Right lobe of liver (tissue), 6 donors: ENCODE measurements around the gene TNXB. TPM values are rescaled to one million over a fixed set of nuclear protein-coding genes. Genes with fewer than 3 reads are reported as not detected.
A peak's percentile ranks its signal among the peaks of the same experiment; 100 is the strongest.

Experiments used
- ATAC-seq, 4 donors: fragments of 200-7000 bp; cut with Tn5 transposase; one replicate each; pipeline ENCODE4 v1.9.1; 2020; ENCODE audit warnings: mild to moderate bottlenecking in 4 of 4, moderate library complexity in 4 of 4
- DNase-seq, 3 donors: peaks; one replicate each; pipeline ENCODE4 v3.0.0-alpha.2; 2020
- H3K27ac ChIP-seq, 3 donors: fragments of 200-600 bp; one replicate each; pipeline ENCODE4 v1.8.0; 2022
- H3K27me3 ChIP-seq, 2 donors: fragments of 200-600 bp; one replicate each; pipeline ENCODE4 v1.8.0; 2022
- H3K36me3 ChIP-seq, 4 donors: fragments of 200-600 bp; sonication (generic) in 1 of 4; one replicate each; pipeline versions ENCODE4 v1.5.1 to v1.8.0; 2017 to 2022; ENCODE audit warnings: control low read depth in 1 of 4
- H3K4me1 ChIP-seq, 4 donors: fragments of 200-600 bp; sonication (generic) in 1 of 4; one replicate each; pipeline versions ENCODE4 v1.5.1 to v1.8.0; 2017 to 2022; ENCODE audit warnings: control low read depth in 1 of 4
- H3K4me3 ChIP-seq, 3 donors: fragments of 200-600 bp; one replicate each; pipeline ENCODE4 v1.8.0; 2022
- H3K9me3 ChIP-seq, 4 donors: fragments of 200-600 bp; sonication (generic) in 1 of 4; one replicate each; pipeline versions ENCODE4 v1.5.1 to v1.8.0; 2017 to 2022; ENCODE audit warnings: control low read depth in 1 of 4
- CTCF ChIP-seq, 4 donors: fragments of 200-600 bp in 3 of 4; fragments of 450-650 bp in 1 of 4; IDR thresholded peaks; one replicate each; pipeline versions ENCODE4 v1.5.1 to v1.8.0; 2016 to 2022; ENCODE audit warnings: antibody characterized with exemption in 4 of 4, mild to moderate bottlenecking in 2 of 4
- POLR2A ChIP-seq: fragments of 450-650 bp; IDR thresholded peaks from one replicate; pipeline ENCODE4 v1.6.1; 2017; ENCODE audit warnings: antibody characterized with exemption, mild to moderate bottlenecking
- WGBS: methylation state at CpG from one replicate; pipeline ENCODE4 v1.1.6; 2018; ENCODE audit warnings: low coverage, low lambda C conversion rate; ENCODE audit not compliant: insufficient coverage; ENCODE audit errors: missing lambda C conversion rate; 5-methylcytosine and 5-hydroxymethylcytosine counted together
- intact Hi-C, 2 donors: fragments of 100-400 bp; cut with DNase I; formaldehyde crosslinking; loops; one replicate each; pipeline versions ENCODE4 v1.11.2 to v1.14.1; 2022
- total RNA-seq, 6 experiments: library from RNA; depleted of rRNA in 2 of 6; stranded (reverse); fragments of >200 nt in 2 of 6; fragmentation: NEBNext Ultra II Directional in 3 of 6; extraction: Animal tissue kit (Norgen Biotek cat#: 25700) in 3 of 6; gene quantifications; one replicate each; pipeline versions ENCODE4 v1.1.0 to v1.2.4, GENCODE V29; 2016 to 2023
- donor health status: DM: no; HTN: yes; CAD: no.
- donor health status: DM: no; HTN: no; CAD: no.
- donor health status: DM: no; HTN: no; CAD: no.
- donor health status: DM: no; HTN: yes; CAD: no.
- donor health status: DM: no; HTN: yes; CAD: no.

The TNXB gene
- total RNA-seq, 6 experiments from 2014 or later = 7.2 to 28.3 (median 10.3) TPM

GRCh38 chr6:32109765-32110160 is 625 bp upstream of the TNXB start:
- Histone ChIP-seq H3K9me3 (no peaks in the 10 kb centered on the region), H3K27ac (no peak overlapping the region), H3K36me3 (no peaks in the 10 kb centered on the region), H3K27me3 (no peaks in the 10 kb centered on the region), H3K4me3 (no peak overlapping the region), H3K4me1 (peaks cover 0 to 7% (median 0%) of the 10 kb centered on the region in 4 donors)
- WGBS = 38% methylated on average over 6 of the region's 6 CpGs
- intact Hi-C loops = no loop called here
- TF ChIP-seq POLR2A = no peak
- no peak for TF ChIP-seq CTCF (IDR thresholded peaks at IDR 0.05)
- DNase-seq = no peak
- ATAC-seq = no peak

GRCh38 chr6:32108727-32109113 is 418 bp downstream of the TNXB start:
- ATAC-seq = no peak
- no peaks in the 10 kb centered on the region for H3K9me3 ChIP-seq
- no peak for TF ChIP-seq POLR2A
- no peak for TF ChIP-seq CTCF (IDR thresholded peaks at IDR 0.05)
- H3K4me3 ChIP-seq = peak overlapping the region; percentile 1 to 21 (median 16)
- H3K36me3 ChIP-seq = no peaks in the 10 kb centered on the region
- no peak for DNase-seq
- intact Hi-C loops = no loop called here
- no peaks in the 10 kb centered on the region for H3K27me3 ChIP-seq
- 23% methylated on average over 6 of the region's 6 CpGs for WGBS
- H3K27ac ChIP-seq = peak overlapping the region in 2 of 3 donors; percentile 11 to 36
- peaks cover 0 to 7% (median 0%) of the 10 kb centered on the region in 4 donors for H3K4me1 ChIP-seq

- H3K4me3 ChIP-seq = peak overlapping the region; percentile 1 to 21 (median 16)
- no peak for TF ChIP-seq POLR2A
- no peak for TF ChIP-seq CTCF (IDR thresholded peaks at IDR 0.05)
- WGBS = 13% methylated on average over 13 of the region's 15 CpGs
- H3K4me1 ChIP-seq = peaks cover 0 to 7% (median 0%) of the 10 kb centered on the region in 4 donors
- H3K36me3 ChIP-seq = no peaks in the 10 kb centered on the region
- ATAC-seq = peak; percentile 35 to 52 (median 45)
- intact Hi-C loops = no loop called here
- no peak for DNase-seq
- H3K9me3 ChIP-seq = no peaks in the 10 kb centered on the region
- peak overlapping the region in 2 of 3 donors; percentile 11 to 36 for H3K27ac ChIP-seq
- H3K27me3 ChIP-seq = no peaks in the 10 kb centered on the region
Observed at GRCh38 chr6:32108094-32108627, 977 bp downstream of the TNXB start.

GRCh38 chr6:32107406-32107805 is 1.7 kb downstream of the TNXB start:
- Histone ChIP-seq H3K9me3 (no peaks in the 10 kb centered on the region), H3K27me3 (no peaks in the 10 kb centered on the region), H3K4me3 (no peak overlapping the region), H3K36me3 (no peaks in the 10 kb centered on the region), H3K4me1 (peaks cover 0 to 7% (median 0%) of the 10 kb centered on the region in 4 donors), H3K27ac (peak overlapping the region in 1 of 3 donors; percentile 36)
- intact Hi-C loops = no loop called here
- ATAC-seq (no peak), DNase-seq (no peak)
- no CpG with 5 or more reads among the region's 1 CpG for WGBS
- TF ChIP-seq POLR2A (no peak), CTCF (IDR thresholded peaks at IDR 0.05) (no peak)
